Measurements from ENCODE around the gene NAV2.

The NAV2 gene

GRCh38 chr11:19753451-19754106, 40.9 kb downstream of the NAV2 start:
- DNase-seq = no peak

GRCh38 chr11:19756675-19757475, 44.2 kb downstream of the NAV2 start:
- DNase-seq = no peak

DNA sequence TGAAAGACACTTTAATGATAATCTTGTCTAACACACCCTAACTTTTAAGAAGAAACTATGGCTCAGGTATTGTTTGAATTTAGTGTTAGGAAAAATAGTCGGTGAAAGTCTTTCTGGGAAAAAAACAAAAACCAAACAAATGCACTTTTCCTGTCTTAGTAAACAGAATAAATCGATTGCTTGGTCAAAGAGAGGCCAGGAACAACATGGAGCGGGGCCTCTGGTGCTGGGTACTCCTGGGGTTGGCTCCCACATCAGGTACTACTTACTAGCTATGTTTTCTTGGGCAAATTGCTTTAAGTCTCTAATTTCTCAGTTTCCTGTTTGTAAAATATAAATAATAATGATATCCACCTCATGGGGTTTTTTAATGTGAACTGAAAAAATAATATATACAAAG, 46.8 kb downstream of the NAV2 start:
- no peak for DNase-seq

- DNase-seq = no peak
Measured at GRCh38 chr11:19762266-19762665, 49.6 kb downstream of the NAV2 start.

- DNase-seq = no peak
Measured at GRCh38 chr11:19763330-19763729, 50.7 kb downstream of the NAV2 start.

DNA sequence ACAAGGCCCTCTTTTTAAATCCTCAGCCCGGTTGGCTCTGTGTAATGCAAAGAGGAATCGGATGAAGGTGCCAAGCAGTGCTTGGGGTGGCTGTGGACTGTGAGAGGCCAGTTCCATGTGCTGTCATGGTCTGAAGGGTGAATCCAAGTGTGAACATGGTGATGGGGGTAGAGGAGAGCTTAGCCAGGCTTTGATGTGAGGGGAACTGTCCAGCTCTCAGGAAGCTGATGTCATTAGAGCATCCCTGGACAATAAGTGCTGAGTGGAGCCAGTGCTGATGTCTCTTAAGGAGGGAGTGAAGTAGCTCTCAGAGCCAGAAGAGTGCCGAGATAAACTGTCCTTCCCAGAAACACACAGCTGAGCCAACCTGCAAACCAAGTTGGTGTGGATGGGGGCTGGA, 53.6 kb downstream of the NAV2 start:
- DNase-seq = no peak

- DNase-seq = no peak
Measured at GRCh38 chr11:19766810-19767209, 54.2 kb downstream of the NAV2 start.

DNA sequence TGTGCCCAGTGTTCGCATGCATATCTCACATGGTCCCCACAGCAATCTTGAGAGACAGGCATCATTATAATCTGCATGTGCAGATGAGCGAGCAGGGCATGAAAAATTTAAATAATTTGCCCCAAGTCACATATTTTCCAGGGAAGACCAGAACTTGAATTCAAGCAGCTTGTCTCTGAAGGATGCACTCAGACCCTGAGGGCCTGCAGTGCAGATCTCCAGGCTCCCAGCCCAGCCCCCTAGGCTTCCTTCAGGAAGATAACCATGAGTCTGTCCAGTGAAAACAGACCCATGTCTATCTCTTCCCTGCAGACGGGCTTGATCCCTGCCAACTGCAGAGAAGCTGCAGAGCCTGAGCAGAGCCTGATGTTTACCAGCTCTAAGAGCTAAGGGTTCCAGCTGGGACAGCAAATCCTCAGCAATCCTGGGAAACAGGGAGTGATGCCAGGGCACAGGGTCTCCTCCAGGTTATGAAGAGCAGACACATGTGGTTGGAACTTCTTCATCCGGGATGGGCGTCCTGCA, 55.1 kb downstream of the NAV2 start:
- DNase-seq = no peak

DNA sequence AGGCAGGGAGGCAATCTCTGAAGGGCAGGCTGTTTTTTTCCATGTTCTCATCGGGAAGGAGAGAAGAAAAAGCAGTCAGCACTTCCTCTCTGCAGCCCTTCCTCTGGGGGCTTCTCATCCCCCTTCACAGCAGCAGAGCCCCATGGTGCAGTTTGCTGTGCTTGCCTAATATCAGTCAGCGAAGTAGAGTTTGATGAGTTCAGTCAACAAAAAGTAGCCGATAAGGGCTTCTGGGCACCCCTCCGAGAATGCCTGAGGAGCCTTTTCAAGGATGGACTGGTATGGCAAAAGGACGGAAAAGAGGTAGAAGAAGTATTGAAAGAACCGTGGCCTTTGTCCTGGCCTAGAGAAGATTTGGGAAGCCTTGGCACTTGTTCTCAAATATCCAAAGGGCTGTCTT, 55.6 kb downstream of the NAV2 start:
- no peak for DNase-seq

GRCh38 chr11:19768815-19769214, 56.2 kb downstream of the NAV2 start:
- no peak for DNase-seq

GRCh38 chr11:19769820-19770219, 57.2 kb downstream of the NAV2 start:
- DNase-seq = no peak

DNA sequence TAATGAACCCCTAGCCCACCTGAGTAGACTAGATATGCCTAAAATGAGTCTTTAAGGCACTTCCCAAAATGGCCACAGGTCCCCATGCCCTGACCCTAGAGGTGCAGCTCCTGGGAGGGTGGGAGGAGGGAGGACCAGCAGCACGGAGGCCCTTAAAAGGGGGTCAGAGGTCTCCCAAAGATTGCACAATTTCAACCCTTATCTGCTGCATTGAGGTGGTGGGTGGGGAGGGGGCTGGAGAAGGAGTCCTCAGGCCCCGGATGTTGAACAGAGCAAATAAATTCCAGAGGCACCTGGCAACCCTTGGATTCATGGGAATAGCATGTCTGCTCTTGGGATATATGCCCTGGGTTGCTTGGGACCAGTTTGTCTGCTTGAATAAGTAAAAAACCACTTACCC, 57.6 kb downstream of the NAV2 start:
- DNase-seq = no peak

DNA sequence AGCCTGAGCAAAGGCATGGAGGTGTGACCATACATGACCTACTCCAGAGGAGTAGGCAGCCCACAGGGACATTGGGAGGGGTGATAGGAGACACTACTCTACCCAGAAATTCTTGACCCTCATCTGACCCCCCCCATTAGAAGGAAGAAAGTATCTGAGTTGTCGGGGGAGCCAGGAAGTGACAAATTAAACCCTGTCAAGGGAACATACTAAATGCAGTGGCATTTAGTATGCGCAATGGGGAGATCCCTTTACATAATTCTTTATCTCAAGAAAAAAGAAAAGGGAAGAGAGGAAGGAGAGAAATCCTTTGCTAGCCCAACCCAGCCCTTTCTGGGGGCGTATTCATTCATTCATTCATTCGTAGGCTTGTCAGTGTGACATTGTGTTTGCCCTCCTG, 58.8 kb downstream of the NAV2 start:
- DNase-seq = no peak

DNA sequence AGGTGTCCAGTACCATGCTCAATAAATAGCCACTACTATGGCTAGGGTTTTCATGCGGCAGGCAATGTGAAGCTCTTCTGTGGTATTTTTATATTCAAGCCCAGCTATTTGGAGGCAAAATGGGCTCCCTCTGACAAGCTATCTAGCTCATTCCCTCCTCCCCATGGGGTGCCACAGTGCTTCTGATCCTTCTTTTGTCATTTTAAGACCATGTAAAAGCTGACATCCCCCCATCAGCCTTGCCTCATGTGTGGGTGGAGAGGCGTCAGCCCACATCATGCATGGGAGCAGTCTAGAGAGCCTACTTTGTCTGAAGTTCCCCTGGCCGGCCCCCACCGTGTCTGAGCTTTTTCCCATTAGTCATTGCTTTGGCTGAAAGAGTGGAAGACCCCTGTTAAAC, 59.8 kb downstream of the NAV2 start:
- DNase-seq = no peak

DNA sequence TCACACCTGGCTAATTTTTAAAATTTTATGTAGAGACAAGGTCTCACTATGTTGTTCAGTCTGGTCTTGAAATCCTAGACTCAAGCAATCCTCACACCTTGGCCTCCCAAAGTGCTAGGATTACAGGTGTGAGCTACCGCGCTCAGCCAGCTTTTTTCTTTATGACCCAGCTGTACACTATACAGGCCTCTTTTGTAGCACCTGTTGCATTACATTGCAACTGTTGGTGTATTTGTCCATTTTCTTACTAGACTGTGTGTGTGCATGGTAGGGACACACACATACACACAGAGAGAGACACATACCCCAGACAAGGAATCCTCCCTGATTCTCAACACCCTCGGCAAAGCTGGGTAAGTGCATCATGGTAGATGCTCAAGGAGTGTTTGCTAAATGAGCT, 61.7 kb downstream of the NAV2 start:
- DNase-seq = no peak

- DNase-seq = no peak
Measured at GRCh38 chr11:19774817-19775580, 62.4 kb downstream of the NAV2 start.

DNA sequence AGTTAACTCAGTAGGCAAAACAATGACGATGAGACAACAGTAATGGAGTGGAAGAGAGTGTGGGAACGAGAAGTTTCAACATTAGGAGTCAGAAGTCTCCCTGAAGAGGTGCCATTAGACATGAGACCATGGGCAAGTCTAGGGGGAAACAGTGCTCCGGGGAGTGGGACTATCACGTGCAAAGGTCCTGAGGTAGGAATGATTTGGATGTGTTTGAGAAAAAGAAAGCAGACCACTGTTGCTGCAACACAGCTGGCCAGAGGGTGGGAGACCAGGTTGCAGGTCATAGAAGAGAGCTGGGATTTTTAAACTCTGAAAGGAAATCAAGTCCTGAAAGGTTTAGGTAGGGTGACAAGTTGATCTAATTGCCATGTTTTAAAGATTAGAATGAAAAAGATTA, 63.0 kb downstream of the NAV2 start:
- no peak for DNase-seq

- DNase-seq = no peak
Measured at GRCh38 chr11:19777039-19777376, 64.4 kb downstream of the NAV2 start.

- no peak for DNase-seq
Measured at GRCh38 chr11:19777377-19778102, 64.9 kb downstream of the NAV2 start.

GRCh38 chr11:19779740-19780139, 67.1 kb downstream of the NAV2 start:
- no peak for DNase-seq

- DNase-seq = no peak
Measured at GRCh38 chr11:19781351-19781750, 68.7 kb downstream of the NAV2 start.

DNA sequence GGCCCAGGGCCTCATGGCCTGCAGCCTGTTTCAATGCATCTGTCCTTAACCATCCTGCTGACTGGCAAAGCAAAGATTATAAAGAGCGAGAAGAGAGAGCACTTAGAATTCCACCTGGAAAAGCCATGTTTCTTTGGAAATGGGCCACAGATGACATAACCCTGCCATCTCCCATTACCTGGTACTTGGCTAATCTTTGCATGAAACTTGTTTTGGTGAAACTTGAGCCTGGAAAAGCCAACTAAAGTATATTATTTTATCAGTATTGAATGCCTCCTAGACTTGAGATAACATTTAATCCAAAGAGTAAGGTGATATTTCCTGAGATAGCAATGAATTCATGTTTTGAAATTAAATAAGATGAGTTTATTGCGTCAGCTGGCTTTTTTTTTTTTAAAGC, 72.6 kb downstream of the NAV2 start:
- no peak for DNase-seq

- DNase-seq = no peak
Measured at GRCh38 chr11:19786644-19787043, 74.0 kb downstream of the NAV2 start.

Measured in stimulated activated naive CD4-positive, alpha-beta T cell (primary cell).